ENCODE data around the gene AMOTL1.

AMOTL1 gene

DNA sequence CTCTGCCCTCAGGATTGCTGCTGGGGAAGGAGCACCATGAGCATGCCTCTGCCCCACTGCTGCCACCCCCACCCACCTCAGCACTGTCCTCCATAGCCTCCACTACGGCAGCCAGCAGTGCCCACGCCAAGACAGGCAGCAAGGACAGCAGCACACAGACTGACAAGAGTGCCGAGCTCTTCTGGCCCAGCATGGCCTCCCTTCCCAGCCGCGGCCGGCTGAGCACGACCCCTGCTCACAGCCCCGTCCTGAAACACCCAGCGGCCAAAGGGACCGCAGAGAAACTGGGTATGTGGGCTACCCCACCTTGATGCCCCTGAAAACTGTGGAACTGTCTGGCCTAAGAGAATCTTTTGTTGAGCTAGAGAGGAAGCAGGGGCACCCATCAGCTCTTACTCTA, 101.0 kb downstream of the AMOTL1 start:
- Histone ChIP-seq H3K4ac (ENCODE audit: low read depth, low read length) (no peak overlapping the region), H2BK5ac (ENCODE audit: low read length) (no peak overlapping the region), H3K4me1 (ENCODE audit: control insufficient read depth, low read depth, low read length) (peaks cover 18% of the 10 kb centered on the region), H3K9ac (ENCODE audit: low read length) (no peak overlapping the region), H3K23ac (ENCODE audit: low read length) (no peak overlapping the region), H2BK120ac (ENCODE audit: low read depth, low read length) (no peak overlapping the region), H3K18ac (ENCODE audit: low read length) (no peak overlapping the region), H3K79me2 (ENCODE audit: control insufficient read depth, insufficient read depth, low read length) (no peaks in the 10 kb centered on the region), H2BK15ac (replicated peaks; ENCODE audit: low read depth) (no peak overlapping the region), H4K5ac (ENCODE audit: low read length) (no peak overlapping the region), H4K8ac (ENCODE audit: low read depth, low read length) (no peak overlapping the region), H3K79me1 (ENCODE audit: low read length) (peaks cover 6% of the 10 kb centered on the region), H3K4me2 (ENCODE audit: low read length) (no peak overlapping the region), H3K56ac (ENCODE audit: low read length) (no peak overlapping the region), H3K4me3 (ENCODE audit: low read length) (no peak overlapping the region), H2AK5ac (ENCODE audit: low read length) (no peak overlapping the region), H3K36me3 (ENCODE audit: control insufficient read depth, insufficient read depth, low read length) (peaks cover 29% of the 10 kb centered on the region), H3K27me3 (ENCODE audit: insufficient read depth, low read length, poor library complexity) (no peaks in the 10 kb centered on the region), H3K27ac (ENCODE audit: low read depth, low read length) (no peak overlapping the region)
- no CpG with 5 or more reads among the region's 10 CpGs for WGBS (ENCODE audit: extremely low coverage, insufficient coverage, low lambda C conversion rate)
- no peak for DNase-seq

DNA sequence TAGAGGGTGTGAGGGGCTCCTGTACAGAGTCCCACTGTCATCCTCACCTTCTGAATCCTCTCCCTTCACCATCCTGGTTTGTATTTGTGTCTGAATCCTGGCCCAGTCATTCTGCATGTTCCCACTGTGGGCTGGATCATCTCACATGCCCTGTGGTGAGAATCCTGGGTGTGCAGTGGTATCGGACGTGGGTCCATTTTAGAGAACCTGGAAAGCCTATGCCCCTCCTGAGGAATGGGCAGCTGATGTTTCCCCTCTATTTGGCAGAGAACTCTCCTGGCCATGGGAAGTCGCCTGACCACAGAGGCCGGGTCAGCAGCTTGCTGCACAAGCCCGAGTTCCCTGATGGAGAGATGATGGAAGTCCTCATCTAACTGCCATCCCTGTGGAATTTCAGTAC, 102.3 kb downstream of the AMOTL1 start:
- WGBS (ENCODE audit: extremely low coverage, insufficient coverage, low lambda C conversion rate) = no CpG with 5 or more reads among the region's 5 CpGs
- Histone ChIP-seq H3K79me2 (ENCODE audit: control insufficient read depth, insufficient read depth, low read length) (no peaks in the 10 kb centered on the region), H3K9ac (ENCODE audit: low read length) (no peak overlapping the region), H3K4me1 (ENCODE audit: control insufficient read depth, low read depth, low read length) (peaks cover 14% of the 10 kb centered on the region), H3K27ac (ENCODE audit: low read depth, low read length) (no peak overlapping the region), H3K27me3 (ENCODE audit: insufficient read depth, low read length, poor library complexity) (no peaks in the 10 kb centered on the region), H3K36me3 (ENCODE audit: control insufficient read depth, insufficient read depth, low read length) (peaks cover 25% of the 10 kb centered on the region), H4K5ac (ENCODE audit: low read length) (no peak overlapping the region), H2BK15ac (replicated peaks; ENCODE audit: low read depth) (no peak overlapping the region), H2BK120ac (ENCODE audit: low read depth, low read length) (no peak overlapping the region), H3K18ac (ENCODE audit: low read length) (no peak overlapping the region), H3K4ac (ENCODE audit: low read depth, low read length) (no peak overlapping the region), H3K4me2 (ENCODE audit: low read length) (no peak overlapping the region), H2BK5ac (ENCODE audit: low read length) (no peak overlapping the region), H3K23ac (ENCODE audit: low read length) (no peak overlapping the region), H3K79me1 (ENCODE audit: low read length) (peaks cover 5% of the 10 kb centered on the region), H4K8ac (ENCODE audit: low read depth, low read length) (no peak overlapping the region), H3K4me3 (ENCODE audit: low read length) (no peak overlapping the region), H2AK5ac (ENCODE audit: low read length) (no peak overlapping the region), H3K56ac (ENCODE audit: low read length) (no peak overlapping the region)
- no peak for DNase-seq

GRCh38 chr11:94871491-94872185, 103.5 kb downstream of the AMOTL1 start:
- Histone ChIP-seq H3K27me3 (ENCODE audit: insufficient read depth, low read length, poor library complexity) (no peaks in the 10 kb centered on the region), H4K5ac (ENCODE audit: low read length) (no peak overlapping the region), H3K56ac (ENCODE audit: low read length) (no peak overlapping the region), H3K4me1 (ENCODE audit: control insufficient read depth, low read depth, low read length) (peaks cover 9% of the 10 kb centered on the region), H3K4me3 (ENCODE audit: low read length) (no peak overlapping the region), H3K27ac (ENCODE audit: low read depth, low read length) (no peak overlapping the region), H3K23ac (ENCODE audit: low read length) (no peak overlapping the region), H3K18ac (ENCODE audit: low read length) (no peak overlapping the region), H3K4ac (ENCODE audit: low read depth, low read length) (no peak overlapping the region), H3K4me2 (ENCODE audit: low read length) (no peak overlapping the region), H2AK5ac (ENCODE audit: low read length) (no peak overlapping the region), H3K36me3 (ENCODE audit: control insufficient read depth, insufficient read depth, low read length) (peaks cover 26% of the 10 kb centered on the region), H4K8ac (ENCODE audit: low read depth, low read length) (no peak overlapping the region), H3K9ac (ENCODE audit: low read length) (no peak overlapping the region), H2BK5ac (ENCODE audit: low read length) (no peak overlapping the region), H3K79me2 (ENCODE audit: control insufficient read depth, insufficient read depth, low read length) (no peaks in the 10 kb centered on the region), H2BK15ac (replicated peaks; ENCODE audit: low read depth) (no peak overlapping the region), H2BK120ac (ENCODE audit: low read depth, low read length) (no peak overlapping the region), H3K79me1 (ENCODE audit: low read length) (peaks cover 5% of the 10 kb centered on the region)
- no peak for DNase-seq
- WGBS (ENCODE audit: extremely low coverage, insufficient coverage, low lambda C conversion rate) = no CpG with 5 or more reads among the region's 15 CpGs

- no peak overlapping the region for H3K4ac ChIP-seq (ENCODE audit: low read depth, low read length)
- no peak overlapping the region for H3K4me2 ChIP-seq (ENCODE audit: low read length)
- H3K79me1 ChIP-seq (ENCODE audit: low read length) = peaks cover 4% of the 10 kb centered on the region
- no peak overlapping the region for H2BK15ac ChIP-seq (replicated peaks; ENCODE audit: low read depth)
- no peaks in the 10 kb centered on the region for H3K79me2 ChIP-seq (ENCODE audit: control insufficient read depth, insufficient read depth, low read length)
- H3K56ac ChIP-seq (ENCODE audit: low read length) = no peak overlapping the region
- no peak overlapping the region for H4K5ac ChIP-seq (ENCODE audit: low read length)
- H3K36me3 ChIP-seq (ENCODE audit: control insufficient read depth, insufficient read depth, low read length) = peaks cover 35% of the 10 kb centered on the region
- no peak overlapping the region for H3K23ac ChIP-seq (ENCODE audit: low read length)
- DNase-seq = no peak
- no CpG with 5 or more reads among the region's 5 CpGs for WGBS (ENCODE audit: extremely low coverage, insufficient coverage, low lambda C conversion rate)
- H2BK120ac ChIP-seq (ENCODE audit: low read depth, low read length) = no peak overlapping the region
- H2BK5ac ChIP-seq (ENCODE audit: low read length) = no peak overlapping the region
- H2AK5ac ChIP-seq (ENCODE audit: low read length) = no peak overlapping the region
- no peak overlapping the region for H3K18ac ChIP-seq (ENCODE audit: low read length)
- no peak overlapping the region for H3K9ac ChIP-seq (ENCODE audit: low read length)
- no peak overlapping the region for H3K27ac ChIP-seq (ENCODE audit: low read depth, low read length)
- H3K27me3 ChIP-seq (ENCODE audit: insufficient read depth, low read length, poor library complexity) = no peaks in the 10 kb centered on the region
- no peak overlapping the region for H3K4me3 ChIP-seq (ENCODE audit: low read length)
- H4K8ac ChIP-seq (ENCODE audit: low read depth, low read length) = no peak overlapping the region
- no peaks in the 10 kb centered on the region for H3K4me1 ChIP-seq (ENCODE audit: control insufficient read depth, low read depth, low read length)
Observed at GRCh38 chr11:94873916-94874540, 105.9 kb downstream of the AMOTL1 start.

DNA sequence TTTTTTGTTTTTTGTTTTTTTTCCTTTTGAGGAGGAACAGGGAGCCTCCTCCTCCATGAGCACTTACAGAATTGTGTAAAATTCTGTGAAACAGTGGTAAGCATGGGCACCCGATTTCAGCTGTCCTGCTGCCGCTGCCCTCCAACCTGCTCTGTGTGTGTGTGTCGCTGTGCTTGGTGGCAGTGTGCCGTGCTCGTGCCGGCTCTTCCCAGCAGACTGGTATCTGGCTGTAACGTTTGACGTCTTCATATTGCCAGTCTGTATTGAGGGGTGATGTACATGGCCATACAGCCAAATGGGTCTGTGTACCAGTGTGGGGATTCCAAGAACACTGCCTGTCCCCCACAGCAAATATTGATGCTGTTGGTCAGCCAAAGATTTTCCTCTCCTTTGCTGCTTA, 108.1 kb downstream of the AMOTL1 start:
- Histone ChIP-seq H2BK5ac (ENCODE audit: low read length) (no peak overlapping the region), H3K27ac (ENCODE audit: low read depth, low read length) (no peak overlapping the region), H3K23ac (ENCODE audit: low read length) (no peak overlapping the region), H3K79me2 (ENCODE audit: control insufficient read depth, insufficient read depth, low read length) (no peaks in the 10 kb centered on the region), H3K4me2 (ENCODE audit: low read length) (no peak overlapping the region), H3K18ac (ENCODE audit: low read length) (no peak overlapping the region), H3K4me3 (ENCODE audit: low read length) (no peak overlapping the region), H3K27me3 (ENCODE audit: insufficient read depth, low read length, poor library complexity) (no peaks in the 10 kb centered on the region), H3K56ac (ENCODE audit: low read length) (no peak overlapping the region), H2AK5ac (ENCODE audit: low read length) (no peak overlapping the region), H3K9ac (ENCODE audit: low read length) (no peak overlapping the region), H3K4me1 (ENCODE audit: control insufficient read depth, low read depth, low read length) (no peaks in the 10 kb centered on the region), H2BK120ac (ENCODE audit: low read depth, low read length) (no peak overlapping the region), H4K5ac (ENCODE audit: low read length) (no peak overlapping the region), H3K36me3 (ENCODE audit: control insufficient read depth, insufficient read depth, low read length) (peaks cover 34% of the 10 kb centered on the region), H4K8ac (ENCODE audit: low read depth, low read length) (no peak overlapping the region), H2BK15ac (replicated peaks; ENCODE audit: low read depth) (no peak overlapping the region), H3K4ac (ENCODE audit: low read depth, low read length) (no peak overlapping the region), H3K79me1 (ENCODE audit: low read length) (peaks cover 10% of the 10 kb centered on the region)
- WGBS (ENCODE audit: extremely low coverage, insufficient coverage, low lambda C conversion rate) = no CpG with 5 or more reads among the region's 8 CpGs
- DNase-seq = no peak

Measured in mesendoderm (in vitro differentiated cells).